ENCODE results near the gene SERPINI2.

SERPINI2 gene, protein sequence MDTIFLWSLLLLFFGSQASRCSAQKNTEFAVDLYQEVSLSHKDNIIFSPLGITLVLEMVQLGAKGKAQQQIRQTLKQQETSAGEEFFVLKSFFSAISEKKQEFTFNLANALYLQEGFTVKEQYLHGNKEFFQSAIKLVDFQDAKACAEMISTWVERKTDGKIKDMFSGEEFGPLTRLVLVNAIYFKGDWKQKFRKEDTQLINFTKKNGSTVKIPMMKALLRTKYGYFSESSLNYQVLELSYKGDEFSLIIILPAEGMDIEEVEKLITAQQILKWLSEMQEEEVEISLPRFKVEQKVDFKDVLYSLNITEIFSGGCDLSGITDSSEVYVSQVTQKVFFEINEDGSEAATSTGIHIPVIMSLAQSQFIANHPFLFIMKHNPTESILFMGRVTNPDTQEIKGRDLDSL

DNA sequence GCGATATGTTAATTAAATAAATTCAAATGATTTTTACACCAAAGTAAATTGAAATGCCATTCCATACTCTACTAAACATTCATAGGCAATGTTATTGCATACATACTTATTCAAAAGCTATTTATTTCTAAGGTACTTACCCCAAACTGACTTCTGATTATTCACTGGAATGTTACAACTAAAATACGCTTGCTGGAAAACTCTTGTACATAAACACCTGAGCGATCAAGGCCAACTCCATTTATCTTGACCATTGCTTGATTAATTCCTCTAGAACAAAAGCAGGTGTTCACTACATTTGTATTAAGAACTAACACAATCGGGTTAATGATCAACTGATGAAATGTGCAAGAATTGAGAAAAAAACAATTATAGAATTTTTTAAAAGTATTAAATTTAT is at the start of gene SERPINI2:
TSS of gene SERPINI2 (minus strand) at position 180 of the 400 bp plus-strand sequence. CDS start 2,208 bp downstream, outside the sequence.
- no peak for ATAC-seq

- no peak for ATAC-seq
These were observed 47.1 kb upstream of the SERPINI2 start for GRCh38 chr3:167521006-167521355.

- ATAC-seq, result no peak
These were observed 46.6 kb upstream of the SERPINI2 start for GRCh38 chr3:167520266-167521005.

- ATAC-seq, result no peak
These were observed 34.1 kb upstream of the SERPINI2 start for GRCh38 chr3:167507954-167508353.

- no peak for ATAC-seq
These were observed 28.6 kb upstream of the SERPINI2 start for GRCh38 chr3:167502401-167502800.

DNA sequence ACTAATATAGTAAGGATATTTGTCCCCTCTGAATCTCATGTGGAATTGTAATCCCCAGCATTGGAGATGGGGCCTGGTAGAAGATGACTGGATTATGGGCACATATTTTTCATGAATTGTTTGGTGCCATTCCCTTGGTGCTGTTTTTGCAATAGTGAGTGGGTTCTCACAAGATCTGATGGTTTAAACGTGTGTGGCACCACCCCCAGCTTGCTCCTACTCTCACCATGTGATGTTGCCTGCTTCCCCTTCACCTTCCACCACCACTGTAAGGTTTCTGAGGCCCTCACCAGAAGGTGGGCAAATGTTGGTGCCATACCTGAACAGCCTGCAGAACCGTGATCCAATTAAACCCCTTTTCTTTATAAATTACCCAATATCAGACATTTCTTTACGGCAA is 28.1 kb upstream of the SERPINI2 start:
- no peak for ATAC-seq

DNA sequence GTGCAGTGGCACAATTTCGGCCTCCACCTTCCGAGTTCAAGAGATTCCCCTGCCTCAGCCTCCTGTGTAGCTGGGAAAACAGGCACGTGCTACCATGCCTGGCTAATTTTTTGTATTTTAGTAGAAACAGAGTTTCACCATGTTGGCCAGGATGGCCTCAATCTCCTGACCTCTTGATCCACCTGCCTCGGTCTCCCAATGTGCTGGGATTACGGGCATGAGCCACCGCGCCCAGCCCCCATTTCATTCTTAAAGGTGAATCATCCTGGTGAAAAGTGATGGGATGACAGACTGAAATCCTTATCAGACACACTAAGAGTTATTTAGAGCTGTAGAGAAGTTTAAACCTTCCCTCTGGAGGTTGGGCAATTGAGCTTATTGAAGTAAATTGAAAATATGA is 24.1 kb upstream of the SERPINI2 start:
- ATAC-seq, result no peak

GRCh38 chr3:167493244-167493643 is 19.4 kb upstream of the SERPINI2 start:
- no peak for ATAC-seq

DNA sequence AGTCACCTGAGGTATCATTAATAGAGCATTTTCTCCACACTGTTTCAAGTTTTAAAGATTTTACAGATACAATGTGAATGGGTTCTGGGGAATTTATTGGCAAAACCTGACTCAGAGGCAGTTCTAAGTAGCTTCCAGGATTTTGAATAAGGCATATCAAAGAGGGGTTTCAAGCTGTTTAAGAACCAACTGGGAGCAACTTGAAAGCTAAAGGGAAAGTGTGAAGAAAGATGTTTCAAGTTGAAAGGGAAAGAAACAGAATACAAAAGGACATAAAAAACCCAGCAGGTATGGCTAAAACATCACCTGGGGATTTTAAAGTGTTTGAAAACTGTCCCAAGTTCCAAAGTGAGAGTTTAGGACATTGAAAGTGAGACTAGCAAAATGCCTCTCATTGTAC is 17.8 kb upstream of the SERPINI2 start:
- no peak for ATAC-seq

GRCh38 chr3:167489571-167489970 is 15.7 kb upstream of the SERPINI2 start:
- no peak for ATAC-seq

- no peak for ATAC-seq
These were observed 13.7 kb upstream of the SERPINI2 start for GRCh38 chr3:167487556-167487955.

DNA sequence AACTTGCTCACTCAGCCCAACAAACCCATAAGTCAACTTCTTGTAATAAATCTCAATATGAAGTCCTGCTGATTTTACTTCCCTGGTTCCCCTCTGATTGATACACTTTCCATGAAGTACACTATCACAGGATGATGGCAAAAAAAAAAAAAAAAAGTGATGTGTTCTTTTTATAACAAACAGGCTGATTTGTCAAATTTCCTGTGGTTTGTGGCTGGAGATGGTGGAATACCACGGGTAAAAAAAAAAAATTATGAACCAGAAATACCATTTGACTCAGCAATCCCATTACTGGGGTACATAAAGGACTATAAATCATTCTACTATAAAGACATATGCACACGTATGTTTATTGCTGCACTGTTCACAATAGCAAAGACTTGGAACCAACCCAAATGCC is 10.7 kb upstream of the SERPINI2 start:
- ATAC-seq, result no peak

DNA sequence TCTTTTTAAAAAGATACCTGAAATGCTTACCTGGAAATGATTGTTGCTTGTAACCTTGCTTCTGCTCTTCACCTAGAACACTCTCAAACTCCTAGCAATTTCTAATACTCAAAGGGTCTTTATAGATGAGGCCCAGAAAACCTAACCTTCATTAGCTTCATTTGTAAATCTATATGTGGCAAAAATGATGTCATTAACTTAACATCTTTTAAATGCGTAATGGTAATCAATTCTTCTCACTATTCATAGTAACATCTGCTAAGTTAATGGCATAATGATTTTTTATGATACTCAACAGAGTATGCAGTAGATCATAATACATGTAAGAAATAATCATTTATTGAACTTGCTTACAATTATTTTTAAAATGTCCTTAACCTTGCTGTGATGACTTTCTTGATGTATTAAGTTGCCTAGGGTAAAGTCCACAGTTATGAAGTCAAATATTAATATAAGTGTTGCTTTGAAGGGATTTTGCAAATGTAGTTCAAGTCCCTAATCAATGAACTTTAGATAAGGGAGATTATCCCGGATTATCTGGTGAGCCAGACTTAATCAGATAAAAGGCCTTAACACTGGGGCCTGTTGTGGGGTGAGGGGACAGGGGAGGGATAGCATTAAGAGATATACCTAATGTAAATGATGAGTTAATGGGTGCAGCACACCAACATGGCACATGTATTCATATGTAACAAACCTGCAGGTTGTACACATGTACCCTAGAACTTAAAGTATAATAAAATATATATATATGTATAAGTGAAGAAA is 10.1 kb upstream of the SERPINI2 start:
- ATAC-seq, result no peak

DNA sequence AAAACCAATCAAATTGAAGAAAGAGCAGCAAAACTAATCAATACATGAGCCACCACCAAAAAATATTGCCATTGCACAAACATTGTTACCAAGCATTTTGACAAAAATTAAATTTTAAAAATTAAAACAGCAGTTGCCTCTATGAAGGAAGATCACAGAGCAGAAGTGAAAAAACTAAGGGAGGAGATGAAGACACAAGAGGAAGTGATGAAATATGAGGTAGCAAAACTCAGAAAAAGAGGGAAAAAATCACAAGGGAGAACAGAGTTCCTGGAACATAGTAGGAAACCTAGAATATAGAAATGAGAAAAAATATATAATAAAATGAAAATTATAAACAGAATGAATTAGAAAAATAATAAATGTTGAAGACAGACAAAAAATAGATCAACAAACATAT is 7.3 kb upstream of the SERPINI2 start:
- no peak for ATAC-seq

- ATAC-seq, result no peak
These were observed 6.9 kb upstream of the SERPINI2 start for GRCh38 chr3:167480748-167481147.

DNA sequence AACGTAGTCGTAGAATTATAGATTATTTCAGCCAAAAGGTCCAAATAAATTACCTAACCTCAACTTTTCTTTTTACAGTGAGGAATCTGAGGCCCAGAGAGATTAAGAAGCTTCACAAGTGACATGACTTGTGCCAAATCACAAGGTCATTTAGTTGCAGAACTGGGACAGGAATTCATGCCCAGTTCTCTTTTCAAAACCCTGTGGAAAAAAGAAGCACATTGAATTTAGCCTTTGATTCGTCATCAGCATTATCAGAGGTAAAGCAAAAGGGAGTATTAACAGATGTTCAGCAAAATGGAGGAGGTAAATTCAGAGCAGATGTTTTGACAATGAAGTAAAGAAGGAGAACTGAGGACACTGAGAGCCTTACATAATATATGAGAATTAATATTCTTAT is 4.5 kb downstream of the SERPINI2 start:
- no peak for ATAC-seq

DNA sequence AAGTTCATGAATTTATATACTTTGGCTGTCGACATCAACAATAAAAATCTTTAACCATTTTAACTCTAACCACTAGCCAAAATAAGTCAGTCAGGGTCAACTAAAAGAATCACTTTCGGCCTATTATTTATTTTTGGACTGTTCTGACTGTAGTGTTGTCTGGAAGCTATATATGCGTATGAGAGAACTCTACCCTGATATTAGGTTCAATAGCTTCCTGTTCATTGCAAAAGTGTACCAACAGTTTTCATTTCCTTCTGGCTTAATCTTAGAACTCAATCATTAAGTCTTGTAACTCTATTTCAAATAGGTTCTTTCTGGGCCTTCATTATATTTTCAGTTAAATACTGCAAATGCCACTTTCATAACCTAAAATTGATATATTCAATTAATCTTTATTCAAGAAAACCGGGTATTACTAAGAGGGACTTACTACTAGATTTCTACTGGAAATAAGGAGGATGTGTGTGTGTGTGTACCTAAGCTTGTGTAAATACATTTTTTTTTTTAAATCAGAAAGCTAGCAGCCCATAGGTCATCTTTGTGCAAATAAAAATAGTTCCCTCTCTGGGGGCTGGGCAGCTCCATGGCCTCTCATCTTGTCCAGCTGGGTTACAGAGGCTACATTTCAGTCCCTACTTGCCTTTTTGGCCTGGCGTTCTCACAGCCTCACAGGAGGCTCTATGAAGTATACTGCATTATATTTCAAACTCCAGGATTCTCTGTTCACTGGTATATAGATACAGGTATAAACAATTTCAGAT is 5.8 kb downstream of the SERPINI2 start:
- no peak for ATAC-seq

GRCh38 chr3:167466966-167467365 is 6.9 kb downstream of the SERPINI2 start:
- ATAC-seq, result no peak

DNA sequence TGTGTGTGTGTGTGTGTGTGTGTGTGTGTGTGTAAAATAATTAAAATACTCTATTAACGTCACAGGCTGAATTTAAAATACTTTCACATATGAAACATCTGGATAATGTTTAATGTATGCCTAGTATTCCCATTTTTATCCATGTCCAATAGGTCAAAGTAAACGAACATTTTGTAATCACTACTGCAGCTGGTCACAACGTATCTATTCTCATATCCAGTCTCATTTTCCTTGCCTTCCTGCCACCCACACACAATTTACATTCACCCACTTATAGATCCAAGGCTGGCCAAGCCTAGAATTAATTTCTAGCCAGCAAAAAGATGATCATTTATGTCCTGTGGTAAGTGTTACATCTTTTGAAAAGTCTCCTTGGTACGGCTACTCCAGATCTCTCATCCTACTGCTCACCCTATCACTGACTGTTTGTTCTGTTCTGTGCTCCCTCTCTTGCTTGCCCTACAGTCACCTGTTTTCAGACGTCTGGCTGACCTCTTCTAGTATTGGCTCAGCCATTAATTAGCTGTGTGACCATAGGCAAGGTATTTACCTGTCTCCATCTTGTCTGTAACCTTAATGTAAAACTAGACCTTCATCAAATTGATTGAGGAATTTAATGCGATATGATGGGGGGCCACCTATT is 17.6 kb downstream of the SERPINI2 start:
- no peak for ATAC-seq

DNA sequence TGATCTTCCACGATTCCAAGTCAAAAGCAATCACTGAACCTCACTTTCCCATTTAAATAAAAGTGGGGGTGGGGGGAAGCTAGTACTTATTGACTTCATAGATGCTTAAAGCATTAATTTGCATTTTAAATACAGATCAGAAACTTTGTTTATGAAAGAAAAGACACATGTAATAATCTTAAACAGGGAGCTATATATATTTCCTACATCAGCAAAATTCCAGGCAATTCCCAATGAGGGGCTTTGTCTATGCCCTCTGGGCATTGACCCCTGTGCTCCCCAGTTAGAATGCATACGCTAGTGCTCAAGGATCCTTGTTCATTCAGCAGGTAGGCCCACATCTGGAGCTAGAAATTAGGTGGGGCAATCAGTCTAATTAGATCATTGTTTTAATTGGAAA is 20.0 kb downstream of the SERPINI2 start:
- no peak for ATAC-seq

- ATAC-seq, result no peak
These were observed 22.6 kb downstream of the SERPINI2 start for GRCh38 chr3:167451282-167451681.

- no peak for ATAC-seq
These were observed 23.2 kb downstream of the SERPINI2 start for GRCh38 chr3:167450675-167451074.
